Esophagus squamous epithelium (tissue), 4 donors: ENCODE data around the gene ZFAND3.

Experiments
- POLR2A ChIP-seq, 4 donors: fragments of 450-650 bp; IDR thresholded peaks; one replicate each; pipeline ENCODE4 v1.6.1; 2017; ENCODE audit warnings: antibody characterized with exemption in 4 of 4, mild to moderate bottlenecking in 4 of 4, moderate library complexity in 3 of 4
- TF ChIP-seq, protein P1 (sequence below), 6 experiments: fragments of 450-650 bp in 4 of 6; fragments of 200-600 bp in 2 of 6; sonication (generic) in 2 of 6; IDR thresholded peaks; one replicate each; pipeline ENCODE4 v1.5.1; 2016 to 2019; ENCODE audit warnings: antibody characterized with exemption in 6 of 6, mild to moderate bottlenecking in 4 of 6, moderate library complexity in 4 of 6

- TF ChIP-seq, protein P1, sequence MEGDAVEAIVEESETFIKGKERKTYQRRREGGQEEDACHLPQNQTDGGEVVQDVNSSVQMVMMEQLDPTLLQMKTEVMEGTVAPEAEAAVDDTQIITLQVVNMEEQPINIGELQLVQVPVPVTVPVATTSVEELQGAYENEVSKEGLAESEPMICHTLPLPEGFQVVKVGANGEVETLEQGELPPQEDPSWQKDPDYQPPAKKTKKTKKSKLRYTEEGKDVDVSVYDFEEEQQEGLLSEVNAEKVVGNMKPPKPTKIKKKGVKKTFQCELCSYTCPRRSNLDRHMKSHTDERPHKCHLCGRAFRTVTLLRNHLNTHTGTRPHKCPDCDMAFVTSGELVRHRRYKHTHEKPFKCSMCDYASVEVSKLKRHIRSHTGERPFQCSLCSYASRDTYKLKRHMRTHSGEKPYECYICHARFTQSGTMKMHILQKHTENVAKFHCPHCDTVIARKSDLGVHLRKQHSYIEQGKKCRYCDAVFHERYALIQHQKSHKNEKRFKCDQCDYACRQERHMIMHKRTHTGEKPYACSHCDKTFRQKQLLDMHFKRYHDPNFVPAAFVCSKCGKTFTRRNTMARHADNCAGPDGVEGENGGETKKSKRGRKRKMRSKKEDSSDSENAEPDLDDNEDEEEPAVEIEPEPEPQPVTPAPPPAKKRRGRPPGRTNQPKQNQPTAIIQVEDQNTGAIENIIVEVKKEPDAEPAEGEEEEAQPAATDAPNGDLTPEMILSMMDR (IDR thresholded peaks at IDR 0.05): no peak
- no peak for TF ChIP-seq POLR2A (IDR thresholded peaks at IDR 0.05)
Observed at GRCh38 chr6:38040254-38040653, 220.7 kb downstream of the ZFAND3 start.
